Measurements from ENCODE around the gene COL9A3. TPM values are rescaled to one million over a fixed set of nuclear protein-coding genes. Genes with fewer than 3 reads are reported as not detected.

The COL9A3 gene
- total and polyA plus RNA-seq, 2 of the 8 experiments (the other 6 are each of a cell fraction or from before 2014, with no cell fraction given), result 21.7 to 80.1 TPM

GRCh38 chr20:62887860-62888239 is 71.0 kb downstream of the COL9A3 start:
- Histone ChIP-seq H3K14ac (ENCODE audit: insufficient read length) (no peak overlapping the region), H3K23me2 (ENCODE audit: low read depth, low read length) (no peaks in the 10 kb centered on the region), H4K5ac (ENCODE audit: insufficient read length, low read depth, low read length) (no peak overlapping the region), H3K27me3 (replicated peaks in 1 of 4; ENCODE audit: control insufficient read depth in 3 of 4, extremely low read depth in 1 of 4, insufficient read depth in 3 of 4, low read length in 3 of 4) (no peaks in the 10 kb centered on the region), H4K8ac (ENCODE audit: extremely low read depth, insufficient read depth, low read length) (no peak overlapping the region), H3K9me3 (ENCODE audit: insufficient read depth in 2 of 2, low read depth in 1 of 2, low read length in 1 of 2) (peaks cover 0 to 3% of the 10 kb centered on the region in 2 experiments; a peak in 1 of 4 replicates), H3K9ac (replicated peaks in 1 of 4; ENCODE audit: extremely low read depth in 1 of 4, low read depth in 3 of 4, low read length in 3 of 4) (no peak overlapping the region), H2BK20ac (ENCODE audit: low read length) (no peak overlapping the region), H2BK120ac (replicated peaks; ENCODE audit: low read depth, low read length) (no peak overlapping the region), H3K36me3 (ENCODE audit: control insufficient read depth in 2 of 4, insufficient read depth in 4 of 4, low read length in 3 of 4) (peaks cover 41 to 60% (median 49%) of the 10 kb centered on the region in 4 experiments), H2BK5ac (ENCODE audit: low read depth, low read length) (peak overlapping the region; percentile 18; the same call in 1 of the 2 replicates), H2AFZ (ENCODE audit: low read length) (no peak overlapping the region), H3K4me1 (replicated peaks in 1 of 4; ENCODE audit: control insufficient read depth in 3 of 4, insufficient read depth in 4 of 4, low read length in 3 of 4) (peaks cover 0 to 19% (median 9%) of the 10 kb centered on the region in 4 experiments; a peak in 5 of 7 replicates), H2AK5ac (ENCODE audit: low read depth, low read length) (no peak overlapping the region), H3K4ac (replicated peaks; ENCODE audit: insufficient read length, low read depth, low read length) (no peak overlapping the region), H3K27ac (ENCODE audit: low read depth, low read length) (no peak overlapping the region), H2BK12ac (ENCODE audit: low read depth, low read length) (no peak overlapping the region), H3K18ac (ENCODE audit: extremely low read depth, low read length) (no peak overlapping the region), H4K20me1 (replicated peaks in 1 of 2; ENCODE audit: control insufficient read depth in 1 of 2, insufficient read depth in 2 of 2, low read length in 2 of 2) (peaks cover 6 to 12% of the 10 kb centered on the region in 2 experiments), H3K79me2 (ENCODE audit: control insufficient read depth in 1 of 2, insufficient read depth in 2 of 2, low read length in 2 of 2) (no peaks in the 10 kb centered on the region), H3K23ac (ENCODE audit: insufficient read length) (no peak overlapping the region), H3K4me2 (ENCODE audit: insufficient read depth in 1 of 2, low read depth in 2 of 2, low read length in 2 of 2) (no peak overlapping the region), H3K56ac (replicated peaks; ENCODE audit: insufficient read length, low read depth, low read length) (no peak overlapping the region), H4K91ac (replicated peaks; ENCODE audit: insufficient read length, low read length) (no peak overlapping the region), H3K79me1 (ENCODE audit: low read depth, low read length) (no peaks in the 10 kb centered on the region), H3K4me3 (ENCODE audit: extremely low read depth in 1 of 4, insufficient read depth in 2 of 4, low read depth in 3 of 4, low read length in 4 of 4) (no peak overlapping the region), H2BK15ac (ENCODE audit: low read length) (no peak overlapping the region)
- CTCF ChIA-PET (ENCODE audit: partially characterized antibody), result interaction anchor here (0.9 to 6.4 kb wide), 6 partner anchors 11 to 121 kb away, joined by 3 to 56 read pairs (median 4); no protein-coding TSS in a partner anchor
- no peak for DNase-seq (ENCODE audit: low read depth in 1 of 2, low spot score in 2 of 2)
- 89% methylated on average over 7 of the region's 7 CpGs; no CpG with 5 or more reads in 1 of the 2 experiments for WGBS, 2 experiments (ENCODE audit: extremely low coverage in 1 of 2, insufficient coverage in 1 of 2, insufficient read length in 1 of 2, insufficient replicate concordance in 2 of 2, low coverage in 1 of 2, low lambda C conversion rate in 2 of 2, missing lambda C conversion rate in 1 of 2)
- POLR2A ChIA-PET (ENCODE audit: partially characterized antibody), result interaction anchor here (0.7 to 8.5 kb wide), 6 partner anchors 12 to 50 kb away, joined by 3 to 88 read pairs (median 8); partner anchors contain the start of genes GID8 and TCFL5
- FAIRE-seq, result no peak
- TF ChIP-seq E2F6 (IDR thresholded peaks at IDR 0.05) (no peak), ZNF274 (IDR thresholded peaks at IDR 0.05; ENCODE audit: borderline replicate concordance, extremely low read depth, low read length) (no peak)

All from H1 (cell line).